Measurements from ENCODE around the gene ARID5B.

ARID5B gene

DNA sequence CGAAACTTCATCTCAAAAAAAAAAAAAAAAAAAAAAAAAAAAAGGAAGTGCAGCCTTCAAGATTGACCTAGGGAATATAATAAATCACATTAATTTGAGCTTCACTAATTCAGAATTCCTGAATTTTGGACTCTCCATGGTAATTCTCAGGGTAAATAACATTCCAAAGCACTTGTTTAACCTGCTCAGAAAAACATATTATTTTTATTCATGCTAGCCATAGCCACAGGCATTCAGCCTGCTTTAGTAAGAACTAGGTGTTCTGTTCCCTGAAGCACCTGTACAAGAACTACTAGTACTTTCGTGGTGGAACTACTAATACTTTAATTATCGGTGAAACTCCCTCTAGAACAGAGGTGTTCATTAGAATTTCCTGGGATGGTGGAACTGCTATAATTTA is 197.8 kb downstream of the ARID5B start:
- no peak for DNase-seq (ENCODE audit: low read depth in 3 of 3)

GRCh38 chr10:62103857-62104256 is 202.4 kb downstream of the ARID5B start:
- no peak for DNase-seq (ENCODE audit: low read depth in 3 of 3)

- no peak for DNase-seq (ENCODE audit: low read depth in 3 of 3)
Measured at GRCh38 chr10:62106929-62107519, 205.5 kb downstream of the ARID5B start.

DNA sequence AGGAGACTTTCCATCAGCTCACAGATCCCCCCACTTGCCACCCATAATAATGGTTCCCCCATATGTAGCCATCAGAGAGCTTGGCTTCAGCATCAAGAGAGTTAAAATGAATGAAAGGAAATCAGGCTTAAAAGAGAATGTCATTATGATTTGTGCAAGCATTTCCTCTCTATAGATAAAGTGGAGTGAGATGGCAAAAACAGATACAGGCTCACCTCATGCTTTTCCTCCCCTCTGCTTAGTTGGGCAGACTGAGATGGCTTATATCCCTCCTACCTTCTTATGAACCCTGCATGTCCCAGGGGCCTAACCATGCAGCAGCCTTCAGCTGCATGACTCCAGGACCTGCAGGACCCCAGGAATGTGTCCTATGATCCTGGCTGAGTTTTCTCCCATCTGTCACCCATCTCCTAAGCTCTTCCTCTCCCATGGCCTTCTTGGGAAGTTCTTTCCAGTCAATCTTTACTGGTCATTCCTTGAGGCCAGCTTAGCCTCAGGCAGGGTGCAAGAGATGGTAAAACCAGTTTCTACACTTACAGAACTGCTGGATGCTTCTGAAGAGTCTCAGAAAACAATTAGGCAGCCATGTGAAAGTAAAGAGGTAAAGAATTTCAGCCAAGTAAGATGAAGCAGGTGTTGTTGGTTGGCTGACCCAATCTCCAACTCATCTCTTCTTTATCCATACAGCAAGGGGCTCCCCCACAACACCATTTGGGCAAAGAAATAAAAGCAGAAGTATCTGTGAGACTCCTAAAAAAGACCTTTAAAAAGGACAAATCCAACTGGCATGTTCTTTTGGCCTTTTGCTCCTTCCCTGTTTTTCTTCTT is 207.5 kb downstream of the ARID5B start:
- no peak for DNase-seq (ENCODE audit: low read depth in 3 of 3)

- no peak for DNase-seq (ENCODE audit: low read depth in 3 of 3)
Measured at GRCh38 chr10:62109587-62110293, 208.2 kb downstream of the ARID5B start.

GRCh38 chr10:62112300-62112699 is 210.8 kb downstream of the ARID5B start:
- no peak for DNase-seq (ENCODE audit: low read depth in 3 of 3)

DNA sequence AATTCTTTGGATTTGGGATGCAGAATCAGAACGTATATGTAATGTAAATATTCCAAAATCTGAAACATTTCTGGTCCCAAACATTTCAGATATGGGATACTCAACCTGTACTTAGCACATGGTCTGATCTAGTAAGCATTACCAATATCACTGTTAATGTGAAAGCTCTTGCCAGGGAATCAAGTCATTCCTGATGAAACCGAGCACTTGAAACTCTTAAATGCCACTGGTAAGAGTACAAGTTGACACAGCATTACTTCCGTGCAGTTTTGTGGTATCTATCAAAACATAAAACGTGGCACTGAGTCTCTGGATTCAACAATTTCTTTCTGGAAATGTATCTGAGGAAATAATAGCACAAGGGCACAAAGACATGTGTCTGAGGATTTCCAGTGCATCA is 211.5 kb downstream of the ARID5B start:
- DNase-seq (ENCODE audit: low read depth in 3 of 3): no peak

DNA sequence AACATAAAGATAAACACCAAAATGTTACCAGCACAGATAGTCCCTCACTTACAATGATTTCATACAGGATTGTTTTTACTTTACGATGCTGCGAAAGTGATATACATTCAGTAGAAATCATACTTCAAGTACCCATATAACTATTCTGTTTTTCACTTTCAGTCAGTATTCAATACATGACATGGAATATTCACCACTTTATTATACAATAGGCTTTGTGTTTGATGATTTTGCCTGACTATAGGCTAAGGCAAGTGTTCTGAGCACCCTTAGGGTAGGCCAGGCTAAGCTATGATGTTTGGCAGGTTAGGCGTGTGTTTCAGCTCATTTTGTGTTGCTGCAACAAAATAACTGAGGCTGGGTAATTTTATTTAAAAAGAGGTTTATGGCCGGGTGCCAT is 212.2 kb downstream of the ARID5B start:
- no peak for DNase-seq (ENCODE audit: low read depth in 3 of 3)

GRCh38 chr10:62115321-62115720 is 213.8 kb downstream of the ARID5B start:
- DNase-seq (ENCODE audit: low read depth in 3 of 3): no peak

DNA sequence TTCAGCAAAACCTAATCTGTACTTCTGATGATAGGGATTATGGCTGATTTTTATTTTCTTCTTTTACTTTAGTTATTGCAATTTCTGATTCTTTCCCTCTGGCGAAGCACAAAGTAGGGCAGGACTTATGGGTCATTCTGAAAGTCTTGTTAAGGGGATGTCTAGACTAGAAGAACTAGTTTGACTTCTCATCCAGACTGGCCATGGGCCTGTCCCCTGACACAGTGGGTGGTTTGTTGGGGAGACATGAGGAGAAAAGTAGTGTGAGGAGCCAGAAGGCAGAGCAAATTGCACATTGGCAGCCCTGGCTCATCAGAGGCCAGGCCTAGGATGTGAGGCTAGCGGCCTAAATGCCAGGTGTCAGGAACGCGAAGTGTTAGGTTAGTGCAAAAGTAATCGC is 214.3 kb downstream of the ARID5B start:
- DNase-seq (ENCODE audit: low read depth in 3 of 3): no peak

DNA sequence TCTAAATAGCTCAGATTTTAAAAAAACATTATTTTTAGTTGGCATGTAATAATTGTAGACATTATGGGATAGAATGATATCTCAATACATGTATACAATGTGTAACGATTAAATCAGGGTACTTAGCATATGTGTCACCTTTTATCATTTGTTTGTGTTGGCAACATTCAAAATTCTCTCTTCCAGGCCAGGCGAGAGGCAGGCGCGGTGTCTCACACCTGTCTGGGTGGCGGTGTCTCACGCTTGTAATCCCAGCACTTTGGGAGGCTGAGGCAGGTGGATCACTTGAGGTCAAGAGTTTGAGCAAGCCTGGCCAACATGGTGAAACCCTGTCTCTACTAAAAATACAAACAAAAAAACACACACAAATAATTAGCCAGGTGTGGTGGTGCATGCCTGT is 215.4 kb downstream of the ARID5B start:
- no peak for DNase-seq (ENCODE audit: low read depth in 3 of 3)

- DNase-seq (ENCODE audit: low read depth in 3 of 3): no peak
Measured at GRCh38 chr10:62121187-62121530, 219.7 kb downstream of the ARID5B start.

DNA sequence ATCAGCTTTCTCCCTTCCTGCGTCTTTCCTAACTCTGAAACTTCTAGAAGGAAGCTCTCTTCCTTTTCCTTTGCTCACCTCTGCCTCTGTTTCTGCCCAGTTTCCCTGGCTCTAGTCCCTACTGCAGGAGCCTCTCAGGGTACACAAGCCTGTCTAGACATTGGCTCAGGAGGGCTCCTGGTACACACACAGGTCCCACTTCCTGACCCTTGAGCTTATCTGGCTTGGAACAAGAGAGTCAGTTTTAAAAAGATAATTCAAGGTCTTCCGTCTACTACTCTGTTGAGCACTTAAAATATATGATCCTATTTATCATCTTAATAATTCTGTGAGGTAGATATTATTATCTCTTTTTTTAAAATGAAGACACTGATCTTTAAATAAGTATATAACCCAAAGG is 226.5 kb downstream of the ARID5B start:
- no peak for DNase-seq (ENCODE audit: low read depth in 3 of 3)

GRCh38 chr10:62130948-62131347 is 229.4 kb downstream of the ARID5B start:
- DNase-seq (ENCODE audit: low read depth in 3 of 3): no peak

- DNase-seq (ENCODE audit: low read depth in 3 of 3): no peak
Measured at GRCh38 chr10:62131724-62132123, 230.2 kb downstream of the ARID5B start.

GRCh38 chr10:62133618-62134017 is 232.1 kb downstream of the ARID5B start:
- DNase-seq (ENCODE audit: low read depth in 3 of 3): no peak

DNA sequence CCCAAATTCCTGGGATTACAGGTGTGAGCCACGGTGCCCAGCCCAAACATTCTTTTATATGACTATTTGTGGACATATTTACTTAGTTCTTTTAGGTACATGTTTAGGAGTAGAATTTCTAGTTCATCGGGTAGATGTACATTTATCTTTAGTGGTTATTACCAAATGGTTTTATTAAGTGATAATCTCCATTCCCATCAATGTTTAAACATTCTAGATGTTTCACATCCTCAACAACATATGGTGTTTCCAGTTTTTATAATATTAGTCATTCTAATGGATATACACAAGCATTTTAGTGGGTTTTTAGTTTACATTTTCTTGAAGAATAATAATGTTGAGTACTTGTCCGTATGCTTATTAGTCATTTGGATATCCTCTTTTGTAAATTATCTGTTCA is 235.4 kb downstream of the ARID5B start:
- DNase-seq (ENCODE audit: low read depth in 3 of 3): no peak

All from stimulated activated CD4-positive, alpha-beta T cell treated with anti-CD3 and anti-CD28 coated beads, TNF-alpha, amount 100 ng/mL, for 4 hours (primary cell).